ENCODE results near the gene EPPIN.

EPPIN gene

DNA sequence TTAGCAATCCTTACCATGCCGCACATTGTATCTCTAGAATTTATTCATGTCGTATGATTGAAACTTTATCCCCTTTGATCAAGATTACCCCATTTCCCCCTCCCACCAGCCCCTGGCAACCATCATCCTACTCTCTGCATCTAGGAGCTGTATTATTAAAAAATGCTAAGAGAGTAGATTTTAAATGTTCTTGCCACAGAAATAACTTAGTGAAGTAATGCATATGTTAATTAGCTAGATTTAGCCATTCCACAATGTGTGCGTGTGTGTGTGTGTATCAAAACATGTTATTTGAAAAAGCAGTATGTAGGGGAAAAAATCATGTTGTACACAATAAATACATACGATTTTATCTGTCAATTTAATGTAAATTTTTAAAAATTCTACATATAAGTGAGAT lies 19.9 kb downstream of the EPPIN start:
- no peaks in the 10 kb centered on the region for H3K4me1 ChIP-seq (ENCODE audit: control insufficient read depth, insufficient read depth, low read depth, low read length)
- H3K14ac ChIP-seq (ENCODE audit: low read length in 2 of 2): no peak overlapping the region
- H3K4me3 ChIP-seq (ENCODE audit: insufficient read depth in 1 of 2, low read depth in 1 of 2, low read length in 2 of 2): no peak overlapping the region
- WGBS: 100% methylated on average over 2 of the region's 4 CpGs
- no peak overlapping the region for H3K23ac ChIP-seq (ENCODE audit: low read length in 2 of 2)
- no peaks in the 10 kb centered on the region for H3K79me1 ChIP-seq (replicated peaks; ENCODE audit: low read length, poor library complexity, severe bottlenecking)
- no peak overlapping the region for H3K4ac ChIP-seq (ENCODE audit: low read depth in 1 of 2, low read length in 2 of 2)
- no peak overlapping the region for H4K8ac ChIP-seq (ENCODE audit: low read length)
- no peak overlapping the region for H2BK15ac ChIP-seq (ENCODE audit: low read depth, poor library complexity, severe bottlenecking)
- H2AFZ ChIP-seq (ENCODE audit: low read depth, low read length): no peak overlapping the region
- no peak overlapping the region for H2BK5ac ChIP-seq (ENCODE audit: low read depth, low read length, poor library complexity, severe bottlenecking)
- no peak overlapping the region for H3K18ac ChIP-seq (ENCODE audit: low read depth in 1 of 2, low read length in 2 of 2)
- H3K27me3 ChIP-seq (ENCODE audit: control insufficient read depth in 1 of 2, insufficient read depth in 1 of 2, low read length in 2 of 2): peaks cover 22 to 41% of the 10 kb centered on the region in 2 experiments
- H4K91ac ChIP-seq (ENCODE audit: low read length): no peak overlapping the region
- H2AK5ac ChIP-seq (ENCODE audit: low read length, severe bottlenecking): no peak overlapping the region
- no peak overlapping the region for H2BK12ac ChIP-seq (ENCODE audit: low read length in 2 of 2)
- no peak overlapping the region for H3K9ac ChIP-seq (ENCODE audit: low read length)
- H2BK120ac ChIP-seq (ENCODE audit: low read depth, low read length): no peak overlapping the region
- no peaks in the 10 kb centered on the region for H3K36me3 ChIP-seq (ENCODE audit: control insufficient read depth in 1 of 2, insufficient read depth in 2 of 2, low read depth in 1 of 2, low read length in 2 of 2)
- H3K4me2 ChIP-seq (ENCODE audit: low read length, poor library complexity, severe bottlenecking): no peak overlapping the region
- H3K27ac ChIP-seq (ENCODE audit: low read length, poor library complexity, severe bottlenecking): no peak overlapping the region
- DNase-seq: no peak
- H3K9me3 ChIP-seq (ENCODE audit: control insufficient read depth, low read length): no peaks in the 10 kb centered on the region

DNA sequence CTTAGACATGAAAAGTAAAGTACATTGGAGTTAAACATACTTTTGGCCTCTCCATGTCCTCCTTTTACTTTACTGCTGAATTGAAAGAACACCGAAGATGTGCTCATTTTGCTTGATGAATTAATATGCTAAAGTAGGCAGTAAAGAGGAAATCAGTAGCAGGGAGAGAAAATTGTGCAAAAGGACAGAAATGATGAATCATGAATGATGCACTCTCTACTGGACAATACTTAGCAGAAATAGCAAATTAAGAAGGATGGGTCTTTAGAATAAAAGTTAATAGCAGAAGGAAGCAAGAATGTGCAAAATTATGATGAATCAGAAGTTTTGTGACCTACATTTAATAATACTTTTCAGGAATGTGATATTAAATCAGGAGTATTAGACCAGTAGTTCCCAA lies 23.4 kb downstream of the EPPIN start:
- Histone ChIP-seq H3K27me3 (ENCODE audit: control insufficient read depth in 1 of 2, insufficient read depth in 1 of 2, low read length in 2 of 2) (peaks cover 22 to 32% of the 10 kb centered on the region in 2 experiments), H2BK120ac (ENCODE audit: low read depth, low read length) (no peak overlapping the region), H3K4me1 (ENCODE audit: control insufficient read depth, insufficient read depth, low read depth, low read length) (no peaks in the 10 kb centered on the region), H3K14ac (ENCODE audit: low read length in 2 of 2) (no peak overlapping the region), H4K91ac (ENCODE audit: low read length) (no peak overlapping the region), H3K4ac (ENCODE audit: low read depth in 1 of 2, low read length in 2 of 2) (no peak overlapping the region), H3K18ac (ENCODE audit: low read depth in 1 of 2, low read length in 2 of 2) (no peak overlapping the region), H2AK5ac (ENCODE audit: low read length, severe bottlenecking) (no peak overlapping the region), H3K4me3 (ENCODE audit: insufficient read depth in 1 of 2, low read depth in 1 of 2, low read length in 2 of 2) (no peak overlapping the region), H2BK15ac (ENCODE audit: low read depth, poor library complexity, severe bottlenecking) (no peak overlapping the region), H3K4me2 (ENCODE audit: low read length, poor library complexity, severe bottlenecking) (no peak overlapping the region), H4K8ac (ENCODE audit: low read length) (no peak overlapping the region), H3K36me3 (ENCODE audit: control insufficient read depth in 1 of 2, insufficient read depth in 2 of 2, low read depth in 1 of 2, low read length in 2 of 2) (no peaks in the 10 kb centered on the region), H2BK5ac (ENCODE audit: low read depth, low read length, poor library complexity, severe bottlenecking) (no peak overlapping the region), H3K23ac (ENCODE audit: low read length in 2 of 2) (no peak overlapping the region), H2AFZ (ENCODE audit: low read depth, low read length) (no peak overlapping the region), H3K9ac (ENCODE audit: low read length) (no peak overlapping the region), H3K79me1 (replicated peaks; ENCODE audit: low read length, poor library complexity, severe bottlenecking) (no peaks in the 10 kb centered on the region), H3K27ac (ENCODE audit: low read length, poor library complexity, severe bottlenecking) (no peak overlapping the region), H3K9me3 (ENCODE audit: control insufficient read depth, low read length) (no peaks in the 10 kb centered on the region), H2BK12ac (ENCODE audit: low read length in 2 of 2) (no peak overlapping the region)
- no peak for DNase-seq
- 42% methylated on average over 1 of the region's 1 CpG for WGBS

GRCh38 chr20:45518282-45518681 lies 28.9 kb downstream of the EPPIN start:
- no peaks in the 10 kb centered on the region for H3K4me1 ChIP-seq (ENCODE audit: control insufficient read depth, insufficient read depth, low read depth, low read length)
- H2BK5ac ChIP-seq (ENCODE audit: low read depth, low read length, poor library complexity, severe bottlenecking): no peak overlapping the region
- H3K18ac ChIP-seq (ENCODE audit: low read depth in 1 of 2, low read length in 2 of 2): no peak overlapping the region
- H2AK5ac ChIP-seq (ENCODE audit: low read length, severe bottlenecking): no peak overlapping the region
- H3K4me3 ChIP-seq (ENCODE audit: insufficient read depth in 1 of 2, low read depth in 1 of 2, low read length in 2 of 2): no peak overlapping the region
- no peak overlapping the region for H4K8ac ChIP-seq (ENCODE audit: low read length)
- WGBS: 65% methylated on average over 1 of the region's 2 CpGs
- no peak for DNase-seq
- H3K27ac ChIP-seq (ENCODE audit: low read length, poor library complexity, severe bottlenecking): no peak overlapping the region
- H2BK120ac ChIP-seq (ENCODE audit: low read depth, low read length): no peak overlapping the region
- no peak overlapping the region for H3K23ac ChIP-seq (ENCODE audit: low read length in 2 of 2)
- no peak overlapping the region for H3K14ac ChIP-seq (ENCODE audit: low read length in 2 of 2)
- no peaks in the 10 kb centered on the region for H3K36me3 ChIP-seq (ENCODE audit: control insufficient read depth in 1 of 2, insufficient read depth in 2 of 2, low read depth in 1 of 2, low read length in 2 of 2)
- H2BK15ac ChIP-seq (ENCODE audit: low read depth, poor library complexity, severe bottlenecking): no peak overlapping the region
- H3K9me3 ChIP-seq (ENCODE audit: control insufficient read depth, low read length): no peaks in the 10 kb centered on the region
- no peak overlapping the region for H2BK12ac ChIP-seq (ENCODE audit: low read length in 2 of 2)
- H4K91ac ChIP-seq (ENCODE audit: low read length): no peak overlapping the region
- no peak overlapping the region for H3K4me2 ChIP-seq (ENCODE audit: low read length, poor library complexity, severe bottlenecking)
- H3K79me1 ChIP-seq (replicated peaks; ENCODE audit: low read length, poor library complexity, severe bottlenecking): no peaks in the 10 kb centered on the region
- H3K4ac ChIP-seq (ENCODE audit: low read depth in 1 of 2, low read length in 2 of 2): no peak overlapping the region
- H3K27me3 ChIP-seq (ENCODE audit: control insufficient read depth in 1 of 2, insufficient read depth in 1 of 2, low read length in 2 of 2): peaks cover 10 to 42% of the 10 kb centered on the region in 2 experiments
- H3K9ac ChIP-seq (ENCODE audit: low read length): no peak overlapping the region
- no peak overlapping the region for H2AFZ ChIP-seq (ENCODE audit: low read depth, low read length)

- H3K4me3 ChIP-seq (ENCODE audit: insufficient read depth in 1 of 2, low read depth in 1 of 2, low read length in 2 of 2): no peak within 1 kb of the TSS
- H3K36me3 ChIP-seq (ENCODE audit: control insufficient read depth in 1 of 2, insufficient read depth in 2 of 2, low read depth in 1 of 2, low read length in 2 of 2): no peaks in the 10 kb centered on the region
- no peak within 1 kb of the TSS for H2BK5ac ChIP-seq (ENCODE audit: low read depth, low read length, poor library complexity, severe bottlenecking)
- no peak within 1 kb of the TSS for H2BK12ac ChIP-seq (ENCODE audit: low read length in 2 of 2)
- 67% methylated on average over 5 of the region's 5 CpGs for WGBS
- no peak within 1 kb of the TSS for H3K9ac ChIP-seq (ENCODE audit: low read length)
- H3K18ac ChIP-seq (ENCODE audit: low read depth in 1 of 2, low read length in 2 of 2): no peak within 1 kb of the TSS
- H3K4me2 ChIP-seq (ENCODE audit: low read length, poor library complexity, severe bottlenecking): no peak within 1 kb of the TSS
- no peak within 1 kb of the TSS for H2AK5ac ChIP-seq (ENCODE audit: low read length, severe bottlenecking)
- no peak within 1 kb of the TSS for H2AFZ ChIP-seq (ENCODE audit: low read depth, low read length)
- no peak for DNase-seq
- H3K9me3 ChIP-seq (ENCODE audit: control insufficient read depth, low read length): no peaks in the 10 kb centered on the region
- no peak within 1 kb of the TSS for H3K14ac ChIP-seq (ENCODE audit: low read length in 2 of 2)
- no peak within 1 kb of the TSS for H3K4ac ChIP-seq (ENCODE audit: low read depth in 1 of 2, low read length in 2 of 2)
- no peak within 1 kb of the TSS for H4K91ac ChIP-seq (ENCODE audit: low read length)
- H3K79me1 ChIP-seq (replicated peaks; ENCODE audit: low read length, poor library complexity, severe bottlenecking): no peaks in the 10 kb centered on the region
- H3K4me1 ChIP-seq (ENCODE audit: control insufficient read depth, insufficient read depth, low read depth, low read length): no peaks in the 10 kb centered on the region
- H3K27ac ChIP-seq (ENCODE audit: low read length, poor library complexity, severe bottlenecking): no peak within 1 kb of the TSS
- no peak within 1 kb of the TSS for H3K23ac ChIP-seq (ENCODE audit: low read length in 2 of 2)
- no peak within 1 kb of the TSS for H2BK15ac ChIP-seq (ENCODE audit: low read depth, poor library complexity, severe bottlenecking)
- peaks cover 0 to 30% of the 10 kb centered on the region in 2 experiments for H3K27me3 ChIP-seq (ENCODE audit: control insufficient read depth in 1 of 2, insufficient read depth in 1 of 2, low read length in 2 of 2)
- no peak within 1 kb of the TSS for H2BK120ac ChIP-seq (ENCODE audit: low read depth, low read length)
- no peak within 1 kb of the TSS for H4K8ac ChIP-seq (ENCODE audit: low read length)
Observed at GRCh38 chr20:45515147-45515913, 31.9 kb downstream of the EPPIN start, which contains the start of gene SPINT3. SPINT3 (minus strand) TSS chr20:45515622; CDS start chr20:45515608, 14 bp downstream.
